Skeletal muscle tissue (tissue), 4 donors: Measurements from ENCODE around the gene CCN6. TPM values are rescaled to one million over a fixed set of nuclear protein-coding genes. Genes with fewer than 3 reads are reported as not detected.

Experiments
- H3K27ac ChIP-seq: one replicate; pipeline ENCODE4 v1.7.0; 2013; ENCODE audit warnings: mild to moderate bottlenecking, low read depth, low read length, inconsistent platforms
- H3K27me3 ChIP-seq, 3 donors: one replicate each; pipeline ENCODE4 v1.7.0; 2013; ENCODE audit warnings: low read length in 3 of 3; ENCODE audit not compliant: control insufficient read depth in 3 of 3, insufficient read depth in 3 of 3
- H3K36me3 ChIP-seq, 3 donors: one replicate each; pipeline ENCODE4 v1.7.0; 2013; ENCODE audit warnings: low read length in 3 of 3; ENCODE audit not compliant: control insufficient read depth in 3 of 3, insufficient read depth in 3 of 3
- H3K4me1 ChIP-seq, 3 donors: one replicate each; pipeline ENCODE4 v1.7.0; 2013; ENCODE audit warnings: low read length in 3 of 3, mild to moderate bottlenecking in 3 of 3; ENCODE audit not compliant: control insufficient read depth in 3 of 3, insufficient read depth in 3 of 3
- H3K4me3 ChIP-seq, 3 donors: one replicate each; pipeline ENCODE4 v1.7.0; 2013; ENCODE audit warnings: low read length in 3 of 3
- H3K9ac ChIP-seq, 3 donors: one replicate each; pipeline ENCODE4 v1.7.0; 2013; ENCODE audit warnings: low read length in 3 of 3, mild to moderate bottlenecking in 3 of 3, moderate library complexity in 2 of 3, low read depth in 1 of 3
- H3K9me3 ChIP-seq, 3 donors: one replicate each; pipeline ENCODE4 v1.7.0; 2013; ENCODE audit warnings: low read length in 3 of 3; ENCODE audit not compliant: control insufficient read depth in 3 of 3
- total RNA-seq: library from RNA; depleted of rRNA; stranded (reverse); fragments of >200 nt; gene quantifications from one replicate; pipeline ENCODE4 v1.2.3, GENCODE V29; 2014
- donor health status: Osteomylitis.

Gene CCN6
- total RNA-seq, 1 donor from 2014 or later: not detected

- peaks cover 3 to 9% (median 6%) of the 10 kb centered on the region in 3 donors for H3K36me3 ChIP-seq
- H3K27ac ChIP-seq: no peak overlapping the region
- no peaks in the 10 kb centered on the region for H3K4me1 ChIP-seq
- no peak overlapping the region for H3K4me3 ChIP-seq
- H3K9ac ChIP-seq: no peak overlapping the region
- H3K27me3 ChIP-seq: no peaks in the 10 kb centered on the region
- no peaks in the 10 kb centered on the region for H3K9me3 ChIP-seq
Measured at GRCh38 chr6:112106562-112106961, 52.7 kb downstream of the CCN6 start.

- Histone ChIP-seq H3K27ac (no peak overlapping the region), H3K4me1 (no peaks in the 10 kb centered on the region), H3K4me3 (no peak overlapping the region), H3K9me3 (no peaks in the 10 kb centered on the region), H3K27me3 (no peaks in the 10 kb centered on the region), H3K9ac (no peak overlapping the region), H3K36me3 (peaks cover 3 to 14% (median 6%) of the 10 kb centered on the region in 3 donors)
Measured at GRCh38 chr6:112109262-112109661, 55.4 kb downstream of the CCN6 start.

- Histone ChIP-seq H3K4me3 (no peak overlapping the region), H3K27me3 (no peaks in the 10 kb centered on the region), H3K9me3 (no peaks in the 10 kb centered on the region), H3K4me1 (no peaks in the 10 kb centered on the region), H3K9ac (no peak overlapping the region), H3K27ac (no peak overlapping the region), H3K36me3 (peaks cover 3 to 18% (median 6%) of the 10 kb centered on the region in 3 donors)
Measured at GRCh38 chr6:112113431-112113830, 59.5 kb downstream of the CCN6 start.

- Histone ChIP-seq H3K36me3 (peaks cover 3 to 17% (median 6%) of the 10 kb centered on the region in 3 donors), H3K4me3 (no peak overlapping the region), H3K9ac (no peak overlapping the region), H3K27me3 (no peaks in the 10 kb centered on the region), H3K4me1 (no peaks in the 10 kb centered on the region), H3K9me3 (no peaks in the 10 kb centered on the region), H3K27ac (no peak overlapping the region)
Measured at GRCh38 chr6:112113918-112114317, 60.0 kb downstream of the CCN6 start.

- Histone ChIP-seq H3K9ac (no peak overlapping the region), H3K36me3 (peaks cover 3 to 12% (median 6%) of the 10 kb centered on the region in 3 donors), H3K4me3 (no peak overlapping the region), H3K9me3 (no peaks in the 10 kb centered on the region), H3K4me1 (no peaks in the 10 kb centered on the region), H3K27me3 (no peaks in the 10 kb centered on the region), H3K27ac (no peak overlapping the region)
Measured at GRCh38 chr6:112114577-112115223, 60.8 kb downstream of the CCN6 start.

GRCh38 chr6:112116221-112116620, 62.3 kb downstream of the CCN6 start:
- no peak overlapping the region for H3K27ac ChIP-seq
- no peaks in the 10 kb centered on the region for H3K9me3 ChIP-seq
- peaks cover 3 to 14% (median 12%) of the 10 kb centered on the region in 3 donors for H3K36me3 ChIP-seq
- no peaks in the 10 kb centered on the region for H3K4me1 ChIP-seq
- H3K27me3 ChIP-seq: no peaks in the 10 kb centered on the region
- no peak overlapping the region for H3K9ac ChIP-seq
- no peak overlapping the region for H3K4me3 ChIP-seq

GRCh38 chr6:112117554-112117953, 63.6 kb downstream of the CCN6 start:
- Histone ChIP-seq H3K36me3 (peaks cover 5 to 14% (median 6%) of the 10 kb centered on the region in 3 donors), H3K9me3 (no peaks in the 10 kb centered on the region), H3K27ac (no peak overlapping the region), H3K4me1 (no peaks in the 10 kb centered on the region), H3K4me3 (no peak overlapping the region), H3K27me3 (no peaks in the 10 kb centered on the region), H3K9ac (no peak overlapping the region)

- Histone ChIP-seq H3K9me3 (no peaks in the 10 kb centered on the region), H3K4me3 (no peak overlapping the region), H3K4me1 (no peaks in the 10 kb centered on the region), H3K27me3 (no peaks in the 10 kb centered on the region), H3K36me3 (peaks cover 5 to 14% (median 6%) of the 10 kb centered on the region in 3 donors), H3K9ac (no peak overlapping the region), H3K27ac (no peak overlapping the region)
Measured at GRCh38 chr6:112118034-112118433, 64.1 kb downstream of the CCN6 start.

Other genes with a start within 250 kb of the CCN6 start
- gene FYN, start 180.7 kb upstream of the CCN6 start, total RNA-seq: 124 TPM
- 20.9 TPM for gene TUBE1, start 33.4 kb downstream of the CCN6 start, total RNA-seq
- gene FAM229B, start 33.5 kb downstream of the CCN6 start, total RNA-seq: 6.3 TPM
- 248 TPM for gene LAMA4, start 200.5 kb downstream of the CCN6 start, total RNA-seq